Tibial artery (tissue), 4 donors: Measurements from ENCODE around the gene CNTNAP1.

Experiments used
- DNase-seq, 2 donors: peaks; one replicate each; pipeline ENCODE4 v3.0.0-alpha.2; 2019
- H3K27ac ChIP-seq, 2 donors: fragments of 200-600 bp; sonication (generic) in 1 of 2; 1 replicate in 1 of 2; 2 replicates in 1 of 2; pipeline ENCODE4 v1.5.1; 2018 to 2019; ENCODE audit warnings: mild to moderate bottlenecking in 1 of 2
- H3K27me3 ChIP-seq, 2 donors: fragments of 200-600 bp; sonication (generic) in 1 of 2; one replicate each; pipeline versions ENCODE4 v1.5.1 to v1.6.0; 2016 to 2019
- H3K36me3 ChIP-seq, 3 donors: fragments of 200-600 bp; sonication (generic) in 2 of 3; one replicate each; pipeline ENCODE4 v1.5.1; 2016 to 2019; ENCODE audit warnings: mild to moderate bottlenecking in 2 of 3
- H3K4me1 ChIP-seq, 4 donors: fragments of 200-600 bp; sonication (generic) in 2 of 4; 1 replicate in 3 of 4; 2 replicates in 1 of 4; pipeline ENCODE4 v1.5.1; 2016 to 2019
- H3K4me3 ChIP-seq, 2 donors: fragments of 200-600 bp; sonication (generic) in 1 of 2; 1 replicate in 1 of 2; 2 replicates in 1 of 2; pipeline ENCODE4 v1.5.1; 2018 to 2019; ENCODE audit warnings: mild to moderate bottlenecking in 2 of 2
- H3K9me3 ChIP-seq, 3 donors: fragments of 200-600 bp; sonication (generic) in 1 of 3; one replicate each; pipeline ENCODE4 v1.5.1; 2016 to 2019
- intact Hi-C: fragments of 100-400 bp; cut with DNase I; formaldehyde crosslinking; loops from one replicate; pipeline ENCODE4 v1.15.0; 2023; ENCODE audit warnings: low total_unique reads
- TF ChIP-seq, protein P1 (sequence below), 2 experiments: fragments of 200-600 bp in 1 of 2; fragments of 450-650 bp in 1 of 2; IDR thresholded peaks; one replicate each; pipeline ENCODE4 v1.5.1; 2017 to 2019; ENCODE audit warnings: antibody characterized with exemption in 2 of 2, mild to moderate bottlenecking in 1 of 2, moderate library complexity in 1 of 2

Gene CNTNAP1

DNA sequence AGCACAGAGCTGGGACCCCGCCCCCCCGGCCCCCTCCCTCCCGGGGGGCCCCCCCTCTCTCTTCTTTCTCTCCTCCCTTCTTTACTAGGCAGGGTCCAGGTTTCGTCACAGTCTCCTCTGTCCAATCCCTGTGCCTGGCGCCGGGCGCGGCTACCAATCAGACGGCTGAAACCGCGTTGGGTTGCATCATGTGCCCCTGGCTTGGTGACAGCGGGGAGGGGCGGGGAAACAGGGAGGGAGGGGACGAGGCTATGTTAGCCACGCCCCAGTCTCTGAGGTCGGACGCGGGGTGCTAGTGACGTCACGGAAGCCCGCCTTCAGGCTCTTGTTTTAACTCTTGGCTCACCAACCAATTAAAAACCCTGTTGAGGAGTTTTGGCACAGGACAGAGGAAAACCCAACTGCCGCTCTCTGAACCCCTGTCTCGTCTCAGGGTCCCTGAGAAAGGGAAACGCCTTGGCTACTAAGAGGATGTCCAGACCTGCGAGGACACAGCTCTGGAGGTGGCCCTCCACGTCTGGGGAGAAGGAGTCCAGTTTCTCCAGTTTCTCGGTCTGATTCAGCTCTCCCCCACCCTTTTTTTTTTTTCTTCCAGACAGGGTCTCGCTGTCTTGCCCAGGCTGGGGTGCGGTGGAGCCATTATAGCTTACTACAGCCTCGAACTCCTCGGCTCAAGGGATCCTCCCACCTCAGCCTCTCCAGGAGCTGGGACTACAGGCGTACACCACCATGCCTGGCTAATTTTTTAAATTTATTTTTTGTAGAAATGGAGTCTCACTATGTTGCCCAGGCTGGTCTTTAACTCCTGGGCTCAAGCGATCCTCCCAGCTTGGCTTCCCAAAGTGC, 5.1 kb upstream of the CNTNAP1 start:
- peaks cover 11 to 14% (median 14%) of the 10 kb centered on the region in 3 donors for H3K36me3 ChIP-seq
- intact Hi-C loops, result no loop called here
- DNase-seq, result peak; percentile 100
- peak overlapping the region; percentile 70 to 100 for H3K4me3 ChIP-seq
- H3K27me3 ChIP-seq, result no peaks in the 10 kb centered on the region
- peaks cover 3 to 82% (median 67%) of the 10 kb centered on the region in 4 donors for H3K4me1 ChIP-seq
- no peaks in the 10 kb centered on the region for H3K9me3 ChIP-seq
- peak overlapping the region; percentile 88 to 97 for H3K27ac ChIP-seq
- TF ChIP-seq, protein P1, sequence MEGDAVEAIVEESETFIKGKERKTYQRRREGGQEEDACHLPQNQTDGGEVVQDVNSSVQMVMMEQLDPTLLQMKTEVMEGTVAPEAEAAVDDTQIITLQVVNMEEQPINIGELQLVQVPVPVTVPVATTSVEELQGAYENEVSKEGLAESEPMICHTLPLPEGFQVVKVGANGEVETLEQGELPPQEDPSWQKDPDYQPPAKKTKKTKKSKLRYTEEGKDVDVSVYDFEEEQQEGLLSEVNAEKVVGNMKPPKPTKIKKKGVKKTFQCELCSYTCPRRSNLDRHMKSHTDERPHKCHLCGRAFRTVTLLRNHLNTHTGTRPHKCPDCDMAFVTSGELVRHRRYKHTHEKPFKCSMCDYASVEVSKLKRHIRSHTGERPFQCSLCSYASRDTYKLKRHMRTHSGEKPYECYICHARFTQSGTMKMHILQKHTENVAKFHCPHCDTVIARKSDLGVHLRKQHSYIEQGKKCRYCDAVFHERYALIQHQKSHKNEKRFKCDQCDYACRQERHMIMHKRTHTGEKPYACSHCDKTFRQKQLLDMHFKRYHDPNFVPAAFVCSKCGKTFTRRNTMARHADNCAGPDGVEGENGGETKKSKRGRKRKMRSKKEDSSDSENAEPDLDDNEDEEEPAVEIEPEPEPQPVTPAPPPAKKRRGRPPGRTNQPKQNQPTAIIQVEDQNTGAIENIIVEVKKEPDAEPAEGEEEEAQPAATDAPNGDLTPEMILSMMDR (IDR thresholded peaks at IDR 0.05), result no peak

DNA sequence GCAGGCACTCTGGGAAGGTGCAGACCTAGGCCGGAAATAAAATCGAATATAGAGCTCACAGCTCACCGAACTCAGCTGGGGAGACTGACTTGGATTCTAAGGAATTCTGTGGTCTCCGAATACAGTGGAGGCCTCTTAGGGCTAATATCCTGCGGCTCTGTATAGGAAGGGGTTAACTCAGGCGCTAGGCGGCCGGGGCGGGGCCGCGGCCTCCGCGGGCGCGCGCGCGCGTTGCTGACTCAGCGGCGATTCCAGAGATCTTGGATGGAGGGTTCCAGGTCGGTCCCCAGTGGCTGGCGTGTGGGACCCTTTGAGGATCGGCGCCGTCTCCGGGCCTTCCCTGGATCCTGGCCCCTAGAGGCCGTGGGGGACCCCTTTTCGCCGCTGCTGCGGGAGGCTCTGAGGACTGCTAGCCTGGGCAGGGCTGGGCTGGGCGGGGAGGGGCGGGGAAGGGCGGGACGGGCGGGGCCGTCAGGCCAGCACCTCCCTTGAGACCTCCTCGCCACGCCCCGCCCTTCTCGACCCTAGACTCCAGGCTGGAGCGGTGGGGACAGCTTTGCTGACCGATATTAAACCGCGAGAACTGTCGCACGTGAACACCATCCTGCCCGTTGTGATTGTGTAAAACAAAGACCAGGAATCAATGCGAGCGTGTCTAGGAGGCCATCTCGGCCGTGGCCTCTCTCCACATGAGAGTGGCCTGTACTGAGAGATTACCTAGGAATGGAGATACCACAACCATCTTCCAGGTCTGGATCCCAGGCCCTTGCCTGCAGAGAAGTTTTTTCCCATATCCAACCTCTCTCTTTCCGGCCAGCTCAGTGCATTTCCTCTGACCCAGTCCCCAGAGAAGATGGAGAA, 4.2 kb upstream of the CNTNAP1 start:
- H3K4me1 ChIP-seq, result peaks cover 3 to 82% (median 63%) of the 10 kb centered on the region in 4 donors
- peaks cover 3 to 5% (median 5%) of the 10 kb centered on the region in 3 donors for H3K36me3 ChIP-seq
- TF ChIP-seq, protein P1 (IDR thresholded peaks at IDR 0.05), result no peak
- peak overlapping the region; percentile 70 to 100 for H3K4me3 ChIP-seq
- H3K27me3 ChIP-seq, result no peaks in the 10 kb centered on the region
- intact Hi-C loops, result no loop called here
- H3K9me3 ChIP-seq, result no peaks in the 10 kb centered on the region
- peak; percentile 91 to 96 for DNase-seq
- H3K27ac ChIP-seq, result peak overlapping the region; percentile 88 to 94

DNA sequence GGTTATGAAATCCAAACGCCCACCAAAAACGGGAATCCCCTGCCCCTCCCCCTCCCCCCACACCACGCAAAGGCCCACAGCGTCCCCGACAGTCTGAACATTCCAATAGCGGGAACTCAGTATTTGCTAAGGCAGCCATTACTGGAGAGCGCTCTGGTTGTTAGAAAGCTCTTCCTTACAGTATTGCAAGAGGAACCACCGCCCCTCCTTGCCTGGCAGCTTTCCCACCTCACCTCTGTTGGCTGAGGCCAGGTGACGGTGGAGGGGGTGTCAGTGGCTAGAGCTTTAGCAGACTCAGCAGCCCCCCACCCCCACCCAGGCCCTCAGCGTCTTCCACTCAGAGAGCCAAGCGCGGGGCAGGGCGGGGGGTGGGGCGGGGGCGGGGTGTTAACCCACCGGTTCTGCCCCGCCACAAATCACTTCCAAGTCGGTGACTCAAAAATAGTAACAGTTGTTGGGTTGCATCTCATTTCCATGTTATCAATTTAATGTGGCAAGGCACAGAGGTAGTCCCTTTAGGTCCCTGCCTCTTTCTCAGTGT, 3.3 kb upstream of the CNTNAP1 start:
- TF ChIP-seq, protein P1 (IDR thresholded peaks at IDR 0.05), result no peak
- H3K9me3 ChIP-seq, result no peaks in the 10 kb centered on the region
- no peaks in the 10 kb centered on the region for H3K36me3 ChIP-seq
- intact Hi-C loops, result no loop called here
- peak overlapping the region; percentile 70 to 100 for H3K4me3 ChIP-seq
- H3K4me1 ChIP-seq, result peaks cover 0 to 82% (median 63%) of the 10 kb centered on the region in 4 donors
- DNase-seq, result peak; percentile 53 to 80
- H3K27ac ChIP-seq, result peak overlapping the region; percentile 88 to 94
- H3K27me3 ChIP-seq, result no peaks in the 10 kb centered on the region

DNA sequence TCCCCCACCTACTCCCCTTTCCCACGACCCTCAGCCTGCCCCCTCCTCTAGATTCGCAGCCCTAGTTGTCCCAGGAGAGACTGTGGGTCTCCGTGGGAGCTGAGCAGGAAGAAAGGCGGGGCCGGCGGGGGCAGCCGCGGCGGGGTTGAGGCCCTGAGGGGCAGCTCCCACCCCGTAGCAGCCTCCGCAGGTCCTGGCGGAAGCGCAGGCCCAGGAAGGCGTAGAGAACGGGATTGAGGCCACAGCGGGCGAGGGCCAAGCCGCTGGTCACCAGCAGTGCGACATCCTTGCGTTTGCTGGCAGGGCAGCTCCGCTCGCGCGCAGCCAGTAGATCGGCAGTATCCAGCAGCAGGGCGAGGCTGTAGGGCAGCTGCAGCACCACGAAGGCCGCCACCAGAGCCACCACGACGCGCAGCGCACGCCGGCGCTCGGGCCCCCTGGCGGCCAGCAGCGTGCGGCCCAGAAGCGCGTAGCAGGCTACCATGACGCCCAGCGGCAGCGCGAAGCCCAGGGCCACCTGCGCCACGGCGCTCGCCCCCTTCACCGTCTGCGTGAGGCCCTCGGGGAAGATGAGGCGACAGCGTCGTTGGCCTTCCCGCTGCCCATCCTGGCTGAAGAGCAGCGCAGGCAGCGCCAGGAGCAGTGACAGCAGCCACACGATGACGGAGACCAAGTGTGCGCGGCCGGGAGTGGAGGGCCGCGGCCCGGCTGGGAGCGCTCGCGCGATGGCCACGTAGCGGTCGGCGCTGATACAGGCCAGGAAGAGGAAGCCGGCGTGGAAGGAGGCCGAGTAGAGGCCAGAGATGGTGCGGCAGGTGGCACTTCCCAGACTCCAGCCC, 2.6 kb upstream of the CNTNAP1 start:
- Histone ChIP-seq H3K4me3 (peak overlapping the region; percentile 70 to 100), H3K27ac (peak overlapping the region; percentile 88 to 94), H3K36me3 (no peaks in the 10 kb centered on the region), H3K4me1 (peaks cover 0 to 77% (median 57%) of the 10 kb centered on the region in 4 donors), H3K27me3 (no peaks in the 10 kb centered on the region), H3K9me3 (no peaks in the 10 kb centered on the region)
- peak; percentile 67 to 89 for DNase-seq
- TF ChIP-seq, protein P1 (IDR thresholded peaks at IDR 0.05), result peak; percentile 90 to 96
- intact Hi-C loops, result loop anchor here (5.0 kb wide), 1 partner anchor 72 kb away; the partner anchor contains the start of genes RETREG3 and TUBG1
